ENCODE results near the gene ERG28. TPM values are rescaled to one million over a fixed set of nuclear protein-coding genes. Genes with fewer than 3 reads are reported as not detected.

ERG28 gene
- total and polyA plus RNA-seq, 2 experiments from 2014 or later: 27.9 to 95.1 TPM

DNA sequence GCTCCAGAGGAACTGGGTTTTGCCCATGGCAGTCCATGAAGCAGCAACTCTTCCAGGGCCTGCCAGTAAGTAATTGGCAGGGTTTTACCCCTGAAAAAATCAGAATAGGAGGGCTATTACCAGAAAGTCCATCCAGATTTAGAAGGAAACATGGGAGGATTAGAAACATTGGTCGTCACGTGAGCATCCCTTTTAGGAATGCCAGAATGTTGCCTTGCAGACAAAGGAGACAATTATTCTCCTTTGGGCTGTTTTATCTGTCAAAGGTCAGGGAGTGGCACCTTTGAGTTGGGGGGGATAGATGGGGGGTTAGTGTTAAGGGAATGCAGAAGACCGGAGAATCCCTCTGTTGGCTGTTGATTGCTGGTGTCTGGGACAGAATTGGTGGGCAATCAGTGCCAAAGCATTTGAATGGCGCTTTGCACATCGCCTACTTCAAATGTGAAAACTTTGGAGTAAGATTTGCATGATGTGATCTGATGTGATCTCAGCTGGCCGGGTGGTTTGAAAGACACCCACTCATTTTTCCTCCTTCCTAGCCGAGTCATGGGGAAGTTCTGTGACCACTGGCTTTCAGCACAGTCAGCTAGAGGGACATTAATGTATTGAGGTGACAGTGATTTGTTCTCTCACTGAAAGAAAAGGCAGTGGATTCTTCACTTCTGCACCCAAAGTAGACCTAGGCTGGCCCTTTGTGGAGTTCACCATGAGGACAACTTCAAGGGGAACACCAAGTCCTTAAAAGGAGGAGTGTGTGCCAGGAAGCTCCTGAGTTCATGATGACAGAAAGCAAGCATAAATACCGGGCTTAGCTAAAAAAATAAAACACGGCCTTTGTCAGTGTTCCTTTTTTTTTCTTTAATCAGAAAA is 50.8 kb downstream of the ERG28 start:
- Histone ChIP-seq H3K27me3 (ENCODE audit: insufficient read depth) (no peaks in the 10 kb centered on the region), H2AFZ (no peak overlapping the region), H4K20me1 (replicated peaks; ENCODE audit: insufficient read depth) (no peaks in the 10 kb centered on the region), H3K27ac (ENCODE audit: low read depth) (no peak overlapping the region), H3K4me3 (no peak overlapping the region), H3K36me3 (ENCODE audit: insufficient read depth) (no peaks in the 10 kb centered on the region), H3K4me2 (no peak overlapping the region), H3K4me1 (ENCODE audit: insufficient read depth) (no peaks in the 10 kb centered on the region), H3F3A (replicated peaks; ENCODE audit: low read depth) (no peaks in the 10 kb centered on the region), H3K9me2 (ENCODE audit: insufficient read depth) (0 out of 2 replicates have a peak, but pooled peaks cover 2% of the 10 kb centered on the region), H3K79me2 (replicated peaks; ENCODE audit: insufficient read depth) (no peaks in the 10 kb centered on the region)
- Mint-ChIP-seq H3K9me3 (no peaks in the 10 kb centered on the region), H3K27ac (no peak overlapping the region), H3K36me3 (ENCODE audit: low read depth) (no peaks in the 10 kb centered on the region; the same call in 1 of the 3 replicates), H3K4me3 (no peak overlapping the region), H3K4me1 (no peaks in the 10 kb centered on the region), H3K27me3 (ENCODE audit: insufficient read depth, low read depth, poor library complexity) (no peaks in the 10 kb centered on the region)
- TF ChIP-seq, protein P1, sequence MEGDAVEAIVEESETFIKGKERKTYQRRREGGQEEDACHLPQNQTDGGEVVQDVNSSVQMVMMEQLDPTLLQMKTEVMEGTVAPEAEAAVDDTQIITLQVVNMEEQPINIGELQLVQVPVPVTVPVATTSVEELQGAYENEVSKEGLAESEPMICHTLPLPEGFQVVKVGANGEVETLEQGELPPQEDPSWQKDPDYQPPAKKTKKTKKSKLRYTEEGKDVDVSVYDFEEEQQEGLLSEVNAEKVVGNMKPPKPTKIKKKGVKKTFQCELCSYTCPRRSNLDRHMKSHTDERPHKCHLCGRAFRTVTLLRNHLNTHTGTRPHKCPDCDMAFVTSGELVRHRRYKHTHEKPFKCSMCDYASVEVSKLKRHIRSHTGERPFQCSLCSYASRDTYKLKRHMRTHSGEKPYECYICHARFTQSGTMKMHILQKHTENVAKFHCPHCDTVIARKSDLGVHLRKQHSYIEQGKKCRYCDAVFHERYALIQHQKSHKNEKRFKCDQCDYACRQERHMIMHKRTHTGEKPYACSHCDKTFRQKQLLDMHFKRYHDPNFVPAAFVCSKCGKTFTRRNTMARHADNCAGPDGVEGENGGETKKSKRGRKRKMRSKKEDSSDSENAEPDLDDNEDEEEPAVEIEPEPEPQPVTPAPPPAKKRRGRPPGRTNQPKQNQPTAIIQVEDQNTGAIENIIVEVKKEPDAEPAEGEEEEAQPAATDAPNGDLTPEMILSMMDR (conservative IDR thresholded peaks at IDR 0.05; ENCODE audit: low read depth in 2 of 2): no peak
- TF ChIP-seq CREB1 (CRISPR knock-in tag; IDR thresholded peaks at IDR 0.05; ENCODE audit: low read depth) (no peak), NANOG (IDR thresholded peaks at IDR 0.05; ENCODE audit: borderline replicate concordance) (no peak), POLR2AphosphoS5 (IDR thresholded peaks at IDR 0.05; ENCODE audit: low read depth) (no peak), ZNF114 (CRISPR knock-in tag; IDR thresholded peaks at IDR 0.05) (no peak), JUNB (IDR thresholded peaks at IDR 0.05; ENCODE audit: unreplicated experiment) (no peak), EZH2 (IDR thresholded peaks at IDR 0.05; ENCODE audit: low read depth, unreplicated experiment) (no peak), EZH2phosphoT487 (IDR thresholded peaks at IDR 0.05; ENCODE audit: unreplicated experiment) (no peak), ZNF331 (CRISPR knock-in tag; IDR thresholded peaks at IDR 0.05; ENCODE audit: low read depth) (no peak), STAT1 (IDR thresholded peaks at IDR 0.05; ENCODE audit: unreplicated experiment) (no peak)
- TF ChIP-seq, protein P2, sequence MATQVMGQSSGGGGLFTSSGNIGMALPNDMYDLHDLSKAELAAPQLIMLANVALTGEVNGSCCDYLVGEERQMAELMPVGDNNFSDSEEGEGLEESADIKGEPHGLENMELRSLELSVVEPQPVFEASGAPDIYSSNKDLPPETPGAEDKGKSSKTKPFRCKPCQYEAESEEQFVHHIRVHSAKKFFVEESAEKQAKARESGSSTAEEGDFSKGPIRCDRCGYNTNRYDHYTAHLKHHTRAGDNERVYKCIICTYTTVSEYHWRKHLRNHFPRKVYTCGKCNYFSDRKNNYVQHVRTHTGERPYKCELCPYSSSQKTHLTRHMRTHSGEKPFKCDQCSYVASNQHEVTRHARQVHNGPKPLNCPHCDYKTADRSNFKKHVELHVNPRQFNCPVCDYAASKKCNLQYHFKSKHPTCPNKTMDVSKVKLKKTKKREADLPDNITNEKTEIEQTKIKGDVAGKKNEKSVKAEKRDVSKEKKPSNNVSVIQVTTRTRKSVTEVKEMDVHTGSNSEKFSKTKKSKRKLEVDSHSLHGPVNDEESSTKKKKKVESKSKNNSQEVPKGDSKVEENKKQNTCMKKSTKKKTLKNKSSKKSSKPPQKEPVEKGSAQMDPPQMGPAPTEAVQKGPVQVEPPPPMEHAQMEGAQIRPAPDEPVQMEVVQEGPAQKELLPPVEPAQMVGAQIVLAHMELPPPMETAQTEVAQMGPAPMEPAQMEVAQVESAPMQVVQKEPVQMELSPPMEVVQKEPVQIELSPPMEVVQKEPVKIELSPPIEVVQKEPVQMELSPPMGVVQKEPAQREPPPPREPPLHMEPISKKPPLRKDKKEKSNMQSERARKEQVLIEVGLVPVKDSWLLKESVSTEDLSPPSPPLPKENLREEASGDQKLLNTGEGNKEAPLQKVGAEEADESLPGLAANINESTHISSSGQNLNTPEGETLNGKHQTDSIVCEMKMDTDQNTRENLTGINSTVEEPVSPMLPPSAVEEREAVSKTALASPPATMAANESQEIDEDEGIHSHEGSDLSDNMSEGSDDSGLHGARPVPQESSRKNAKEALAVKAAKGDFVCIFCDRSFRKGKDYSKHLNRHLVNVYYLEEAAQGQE (IDR thresholded peaks at IDR 0.05; ENCODE audit: unreplicated experiment): no peak
- TF ChIP-seq, protein P3, sequence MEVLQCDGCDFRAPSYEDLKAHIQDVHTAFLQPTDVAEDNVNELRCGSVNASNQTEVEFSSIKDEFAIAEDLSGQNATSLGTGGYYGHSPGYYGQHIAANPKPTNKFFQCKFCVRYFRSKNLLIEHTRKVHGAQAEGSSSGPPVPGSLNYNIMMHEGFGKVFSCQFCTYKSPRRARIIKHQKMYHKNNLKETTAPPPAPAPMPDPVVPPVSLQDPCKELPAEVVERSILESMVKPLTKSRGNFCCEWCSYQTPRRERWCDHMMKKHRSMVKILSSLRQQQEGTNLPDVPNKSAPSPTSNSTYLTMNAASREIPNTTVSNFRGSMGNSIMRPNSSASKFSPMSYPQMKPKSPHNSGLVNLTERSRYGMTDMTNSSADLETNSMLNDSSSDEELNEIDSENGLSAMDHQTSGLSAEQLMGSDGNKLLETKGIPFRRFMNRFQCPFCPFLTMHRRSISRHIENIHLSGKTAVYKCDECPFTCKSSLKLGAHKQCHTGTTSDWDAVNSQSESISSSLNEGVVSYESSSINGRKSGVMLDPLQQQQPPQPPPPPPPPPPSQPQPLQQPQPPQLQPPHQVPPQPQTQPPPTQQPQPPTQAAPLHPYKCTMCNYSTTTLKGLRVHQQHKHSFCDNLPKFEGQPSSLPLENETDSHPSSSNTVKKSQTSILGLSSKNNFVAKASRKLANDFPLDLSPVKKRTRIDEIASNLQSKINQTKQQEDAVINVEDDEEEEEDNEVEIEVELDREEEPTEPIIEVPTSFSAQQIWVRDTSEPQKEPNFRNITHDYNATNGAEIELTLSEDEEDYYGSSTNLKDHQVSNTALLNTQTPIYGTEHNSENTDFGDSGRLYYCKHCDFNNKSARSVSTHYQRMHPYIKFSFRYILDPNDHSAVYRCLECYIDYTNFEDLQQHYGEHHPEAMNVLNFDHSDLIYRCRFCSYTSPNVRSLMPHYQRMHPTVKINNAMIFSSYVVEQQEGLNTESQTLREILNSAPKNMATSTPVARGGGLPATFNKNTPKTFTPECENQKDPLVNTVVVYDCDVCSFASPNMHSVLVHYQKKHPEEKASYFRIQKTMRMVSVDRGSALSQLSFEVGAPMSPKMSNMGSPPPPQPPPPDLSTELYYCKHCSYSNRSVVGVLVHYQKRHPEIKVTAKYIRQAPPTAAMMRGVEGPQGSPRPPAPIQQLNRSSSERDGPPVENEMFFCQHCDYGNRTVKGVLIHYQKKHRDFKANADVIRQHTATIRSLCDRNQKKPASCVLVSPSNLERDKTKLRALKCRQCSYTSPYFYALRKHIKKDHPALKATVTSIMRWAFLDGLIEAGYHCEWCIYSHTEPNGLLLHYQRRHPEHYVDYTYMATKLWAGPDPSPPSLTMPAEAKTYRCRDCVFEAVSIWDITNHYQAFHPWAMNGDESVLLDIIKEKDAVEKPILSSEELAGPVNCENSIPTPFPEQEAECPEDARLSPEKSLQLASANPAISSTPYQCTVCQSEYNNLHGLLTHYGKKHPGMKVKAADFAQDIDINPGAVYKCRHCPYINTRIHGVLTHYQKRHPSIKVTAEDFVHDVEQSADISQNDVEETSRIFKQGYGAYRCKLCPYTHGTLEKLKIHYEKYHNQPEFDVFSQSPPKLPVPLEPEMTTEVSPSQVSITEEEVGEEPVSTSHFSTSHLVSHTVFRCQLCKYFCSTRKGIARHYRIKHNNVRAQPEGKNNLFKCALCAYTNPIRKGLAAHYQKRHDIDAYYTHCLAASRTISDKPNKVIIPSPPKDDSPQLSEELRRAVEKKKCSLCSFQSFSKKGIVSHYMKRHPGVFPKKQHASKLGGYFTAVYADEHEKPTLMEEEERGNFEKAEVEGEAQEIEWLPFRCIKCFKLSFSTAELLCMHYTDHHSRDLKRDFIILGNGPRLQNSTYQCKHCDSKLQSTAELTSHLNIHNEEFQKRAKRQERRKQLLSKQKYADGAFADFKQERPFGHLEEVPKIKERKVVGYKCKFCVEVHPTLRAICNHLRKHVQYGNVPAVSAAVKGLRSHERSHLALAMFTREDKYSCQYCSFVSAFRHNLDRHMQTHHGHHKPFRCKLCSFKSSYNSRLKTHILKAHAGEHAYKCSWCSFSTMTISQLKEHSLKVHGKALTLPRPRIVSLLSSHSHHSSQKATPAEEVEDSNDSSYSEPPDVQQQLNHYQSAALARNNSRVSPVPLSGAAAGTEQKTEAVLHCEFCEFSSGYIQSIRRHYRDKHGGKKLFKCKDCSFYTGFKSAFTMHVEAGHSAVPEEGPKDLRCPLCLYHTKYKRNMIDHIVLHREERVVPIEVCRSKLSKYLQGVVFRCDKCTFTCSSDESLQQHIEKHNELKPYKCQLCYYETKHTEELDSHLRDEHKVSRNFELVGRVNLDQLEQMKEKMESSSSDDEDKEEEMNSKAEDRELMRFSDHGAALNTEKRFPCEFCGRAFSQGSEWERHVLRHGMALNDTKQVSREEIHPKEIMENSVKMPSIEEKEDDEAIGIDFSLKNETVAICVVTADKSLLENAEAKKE (CRISPR knock-in tag; IDR thresholded peaks at IDR 0.05): no peak
- TF ChIP-seq, protein P4, sequence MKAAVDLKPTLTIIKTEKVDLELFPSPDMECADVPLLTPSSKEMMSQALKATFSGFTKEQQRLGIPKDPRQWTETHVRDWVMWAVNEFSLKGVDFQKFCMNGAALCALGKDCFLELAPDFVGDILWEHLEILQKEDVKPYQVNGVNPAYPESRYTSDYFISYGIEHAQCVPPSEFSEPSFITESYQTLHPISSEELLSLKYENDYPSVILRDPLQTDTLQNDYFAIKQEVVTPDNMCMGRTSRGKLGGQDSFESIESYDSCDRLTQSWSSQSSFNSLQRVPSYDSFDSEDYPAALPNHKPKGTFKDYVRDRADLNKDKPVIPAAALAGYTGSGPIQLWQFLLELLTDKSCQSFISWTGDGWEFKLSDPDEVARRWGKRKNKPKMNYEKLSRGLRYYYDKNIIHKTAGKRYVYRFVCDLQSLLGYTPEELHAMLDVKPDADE (IDR thresholded peaks at IDR 0.05): no peak
- DNase-seq (ENCODE audit: low spot score) (no peak), ATAC-seq (no peak)

All from GM23338 (cell line).